ENCODE measurements around the gene CPLANE1.

DNA sequence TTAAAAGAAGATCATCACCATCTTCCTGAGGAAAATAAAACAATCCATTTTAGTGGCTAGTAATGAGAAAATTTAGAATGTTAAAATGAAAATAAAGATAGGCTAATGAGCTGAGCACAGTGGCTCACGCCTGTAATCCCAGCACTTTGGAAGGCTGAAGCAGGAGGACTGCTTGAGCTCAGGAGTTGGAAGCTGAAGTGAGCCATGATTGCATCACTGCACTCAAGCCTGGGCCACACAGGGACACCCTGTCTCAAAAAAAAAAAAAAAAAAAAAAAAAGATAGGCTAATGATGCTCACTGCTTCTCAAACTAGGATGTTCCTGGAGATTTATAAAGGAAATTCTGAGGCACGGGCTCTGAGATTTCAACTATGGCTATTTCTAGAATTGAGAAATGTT is 50.3 kb downstream of the CPLANE1 start:
- no peak for TF ChIP-seq POLR2A (IDR thresholded peaks at IDR 0.05; ENCODE audit: low read depth, low read length)
- TF ChIP-seq RAD21 (IDR thresholded peaks at IDR 0.05; ENCODE audit: insufficient read depth, low read depth, low read length) = no peak
- TF ChIP-seq, protein P1, sequence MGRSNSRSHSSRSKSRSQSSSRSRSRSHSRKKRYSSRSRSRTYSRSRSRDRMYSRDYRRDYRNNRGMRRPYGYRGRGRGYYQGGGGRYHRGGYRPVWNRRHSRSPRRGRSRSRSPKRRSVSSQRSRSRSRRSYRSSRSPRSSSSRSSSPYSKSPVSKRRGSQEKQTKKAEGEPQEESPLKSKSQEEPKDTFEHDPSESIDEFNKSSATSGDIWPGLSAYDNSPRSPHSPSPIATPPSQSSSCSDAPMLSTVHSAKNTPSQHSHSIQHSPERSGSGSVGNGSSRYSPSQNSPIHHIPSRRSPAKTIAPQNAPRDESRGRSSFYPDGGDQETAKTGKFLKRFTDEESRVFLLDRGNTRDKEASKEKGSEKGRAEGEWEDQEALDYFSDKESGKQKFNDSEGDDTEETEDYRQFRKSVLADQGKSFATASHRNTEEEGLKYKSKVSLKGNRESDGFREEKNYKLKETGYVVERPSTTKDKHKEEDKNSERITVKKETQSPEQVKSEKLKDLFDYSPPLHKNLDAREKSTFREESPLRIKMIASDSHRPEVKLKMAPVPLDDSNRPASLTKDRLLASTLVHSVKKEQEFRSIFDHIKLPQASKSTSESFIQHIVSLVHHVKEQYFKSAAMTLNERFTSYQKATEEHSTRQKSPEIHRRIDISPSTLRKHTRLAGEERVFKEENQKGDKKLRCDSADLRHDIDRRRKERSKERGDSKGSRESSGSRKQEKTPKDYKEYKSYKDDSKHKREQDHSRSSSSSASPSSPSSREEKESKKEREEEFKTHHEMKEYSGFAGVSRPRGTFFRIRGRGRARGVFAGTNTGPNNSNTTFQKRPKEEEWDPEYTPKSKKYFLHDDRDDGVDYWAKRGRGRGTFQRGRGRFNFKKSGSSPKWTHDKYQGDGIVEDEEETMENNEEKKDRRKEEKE (IDR thresholded peaks at IDR 0.05) = no peak
- TF ChIP-seq CEBPB (IDR thresholded peaks at IDR 0.05; ENCODE audit: borderline replicate concordance in 1 of 2, low read depth in 2 of 2, low read length in 2 of 2) = no peak
- TF ChIP-seq, protein P2, sequence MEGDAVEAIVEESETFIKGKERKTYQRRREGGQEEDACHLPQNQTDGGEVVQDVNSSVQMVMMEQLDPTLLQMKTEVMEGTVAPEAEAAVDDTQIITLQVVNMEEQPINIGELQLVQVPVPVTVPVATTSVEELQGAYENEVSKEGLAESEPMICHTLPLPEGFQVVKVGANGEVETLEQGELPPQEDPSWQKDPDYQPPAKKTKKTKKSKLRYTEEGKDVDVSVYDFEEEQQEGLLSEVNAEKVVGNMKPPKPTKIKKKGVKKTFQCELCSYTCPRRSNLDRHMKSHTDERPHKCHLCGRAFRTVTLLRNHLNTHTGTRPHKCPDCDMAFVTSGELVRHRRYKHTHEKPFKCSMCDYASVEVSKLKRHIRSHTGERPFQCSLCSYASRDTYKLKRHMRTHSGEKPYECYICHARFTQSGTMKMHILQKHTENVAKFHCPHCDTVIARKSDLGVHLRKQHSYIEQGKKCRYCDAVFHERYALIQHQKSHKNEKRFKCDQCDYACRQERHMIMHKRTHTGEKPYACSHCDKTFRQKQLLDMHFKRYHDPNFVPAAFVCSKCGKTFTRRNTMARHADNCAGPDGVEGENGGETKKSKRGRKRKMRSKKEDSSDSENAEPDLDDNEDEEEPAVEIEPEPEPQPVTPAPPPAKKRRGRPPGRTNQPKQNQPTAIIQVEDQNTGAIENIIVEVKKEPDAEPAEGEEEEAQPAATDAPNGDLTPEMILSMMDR (IDR thresholded peaks at IDR 0.05 in 2 of 3, conservative IDR thresholded peaks at IDR 0.05 in 1 of 3; ENCODE audit: control insufficient read depth in 2 of 3, extremely low read depth in 1 of 3, insufficient read depth in 1 of 3, low read depth in 3 of 3, low read length in 3 of 3) = no peak
- no peak for TF ChIP-seq GABPA (IDR thresholded peaks at IDR 0.05; ENCODE audit: low read depth)
- TF ChIP-seq EP300 (IDR thresholded peaks at IDR 0.05; ENCODE audit: borderline replicate concordance in 1 of 2, control insufficient read depth in 1 of 2, low read depth in 2 of 2, low read length in 2 of 2) = no peak
- TF ChIP-seq EZH2 (IDR thresholded peaks at IDR 0.05; ENCODE audit: borderline replicate concordance, control insufficient read depth, low read depth, low read length) = no peak
- TF ChIP-seq, protein P3, sequence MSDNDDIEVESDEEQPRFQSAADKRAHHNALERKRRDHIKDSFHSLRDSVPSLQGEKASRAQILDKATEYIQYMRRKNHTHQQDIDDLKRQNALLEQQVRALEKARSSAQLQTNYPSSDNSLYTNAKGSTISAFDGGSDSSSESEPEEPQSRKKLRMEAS (IDR thresholded peaks at IDR 0.05; ENCODE audit: low read depth, low read length) = no peak
- no peak for TF ChIP-seq POLR2AphosphoS2 (IDR thresholded peaks at IDR 0.05; ENCODE audit: low read depth, low read length)
- TF ChIP-seq, protein P4, sequence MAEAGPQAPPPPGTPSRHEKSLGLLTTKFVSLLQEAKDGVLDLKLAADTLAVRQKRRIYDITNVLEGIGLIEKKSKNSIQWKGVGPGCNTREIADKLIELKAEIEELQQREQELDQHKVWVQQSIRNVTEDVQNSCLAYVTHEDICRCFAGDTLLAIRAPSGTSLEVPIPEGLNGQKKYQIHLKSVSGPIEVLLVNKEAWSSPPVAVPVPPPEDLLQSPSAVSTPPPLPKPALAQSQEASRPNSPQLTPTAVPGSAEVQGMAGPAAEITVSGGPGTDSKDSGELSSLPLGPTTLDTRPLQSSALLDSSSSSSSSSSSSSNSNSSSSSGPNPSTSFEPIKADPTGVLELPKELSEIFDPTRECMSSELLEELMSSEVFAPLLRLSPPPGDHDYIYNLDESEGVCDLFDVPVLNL (IDR thresholded peaks at IDR 0.05; ENCODE audit: low read depth, low read length) = no peak
- no peak for TF ChIP-seq TCF7 (IDR thresholded peaks at IDR 0.05; ENCODE audit: borderline replicate concordance)
